ENCODE results near the gene C4orf33.
"Not testable (repeated sequence)": the region's sequence is repeated elsewhere in the genome, so short reads cannot be mapped to it uniquely, and the experiment has no call there.

C4orf33 gene

DNA sequence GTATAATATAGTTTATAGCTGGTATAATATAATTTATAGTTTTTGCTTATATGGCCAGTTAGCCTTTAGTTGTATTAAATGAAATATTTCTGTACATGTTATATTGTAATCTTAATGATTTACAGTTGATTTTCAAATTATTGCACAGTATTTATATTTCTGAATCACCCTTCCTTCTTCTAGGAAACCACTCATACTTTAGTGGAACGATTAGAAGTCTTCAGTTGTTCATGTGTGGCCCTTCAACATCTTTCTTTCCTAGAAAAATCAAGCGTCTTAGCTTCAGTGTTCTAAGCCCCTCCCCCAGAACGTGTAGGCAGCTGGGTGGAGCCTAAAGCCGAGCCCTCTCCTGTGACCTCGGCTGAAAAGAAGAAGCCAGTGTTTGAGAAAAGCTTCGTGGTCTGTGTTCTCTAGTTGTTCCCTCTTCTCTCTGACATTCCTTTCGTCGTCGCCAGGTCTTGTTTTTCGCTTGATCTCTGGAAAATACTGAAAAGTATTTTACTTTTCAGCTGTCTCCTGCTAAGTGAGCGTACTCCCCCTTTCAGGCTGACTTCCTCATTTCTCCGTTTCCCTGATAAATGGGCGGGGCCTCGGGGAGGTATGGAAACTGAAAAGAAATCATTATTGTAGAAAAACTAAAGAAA, at the start of gene C4orf33:
Gene C4orf33, plus strand, starts transcription at position 342 of the 644 bp plus-strand sequence. CDS start 6,459 bp downstream, outside the sequence.
- DNase-seq, result peak; percentile 76

GRCh38 chr4:129059028-129059427, 36.9 kb upstream of the C4orf33 start:
- DNase-seq, result no peak

DNA sequence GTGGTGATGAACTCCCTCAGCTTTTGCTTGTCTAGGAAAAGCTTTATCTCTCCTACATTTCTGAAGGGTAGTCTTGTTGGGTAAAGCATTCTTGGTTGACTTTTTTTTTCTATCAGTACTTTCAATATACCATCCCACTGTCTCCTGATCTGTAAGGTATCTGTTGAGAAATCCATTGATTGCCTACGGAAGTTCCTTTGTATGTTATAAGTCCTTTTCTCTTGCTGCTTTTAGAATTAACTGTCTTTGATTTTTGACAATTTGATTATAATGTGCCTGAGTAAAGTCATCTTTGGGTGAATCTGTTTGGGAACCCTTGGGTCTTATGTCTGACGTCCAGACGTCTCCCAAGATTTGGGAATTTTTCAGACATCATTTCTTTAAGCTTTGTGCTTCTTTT, 33.4 kb upstream of the C4orf33 start:
- DNase-seq, result no peak

- DNase-seq, result no peak
Observed at GRCh38 chr4:129063640-129064039, 32.3 kb upstream of the C4orf33 start.

GRCh38 chr4:129064717-129065116, 31.2 kb upstream of the C4orf33 start:
- no peak for DNase-seq

GRCh38 chr4:129069537-129069936, 26.4 kb upstream of the C4orf33 start:
- not testable (repeated sequence) for DNase-seq

GRCh38 chr4:129077326-129077725, 18.6 kb upstream of the C4orf33 start:
- DNase-seq, result no peak

DNA sequence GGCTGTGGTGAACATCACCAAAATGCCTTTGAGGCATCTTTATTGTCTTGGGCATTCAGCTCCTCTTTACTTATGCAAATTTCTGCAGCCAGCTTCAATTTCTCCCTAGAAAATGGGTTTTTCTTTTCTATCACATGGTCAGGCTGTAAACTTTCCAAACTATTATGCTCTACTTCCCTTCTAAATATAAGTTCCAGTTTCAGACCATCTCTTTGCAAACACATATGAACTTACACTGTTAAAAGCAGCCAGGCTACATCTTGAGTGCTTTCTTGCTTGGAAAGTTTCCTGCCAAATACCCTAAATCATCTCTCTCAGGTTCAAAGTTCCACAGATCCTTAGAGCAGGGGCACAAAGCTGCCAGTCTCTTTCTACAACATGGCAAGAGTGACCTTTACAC, 15.8 kb upstream of the C4orf33 start:
- no peak for DNase-seq

GRCh38 chr4:129082302-129082701, 13.7 kb upstream of the C4orf33 start:
- no peak for DNase-seq

DNA sequence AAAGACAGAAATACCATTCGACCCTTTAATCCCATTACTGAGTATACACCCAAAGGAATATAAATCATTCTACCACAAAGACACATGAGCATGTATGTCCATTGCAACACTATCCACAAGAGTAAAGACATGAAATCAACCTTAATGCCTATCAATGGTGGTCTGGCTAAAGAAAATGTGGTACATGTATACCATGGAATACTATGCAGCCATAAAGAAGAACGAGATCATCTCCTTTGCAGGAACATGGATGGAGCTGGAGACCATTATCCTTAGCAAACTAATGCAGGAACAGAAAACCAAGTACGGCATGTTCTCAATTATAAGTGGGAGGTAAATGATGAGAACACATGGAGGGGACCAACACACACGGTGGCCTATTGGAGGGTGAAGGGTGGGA, 10.5 kb upstream of the C4orf33 start:
- no peak for DNase-seq

DNA sequence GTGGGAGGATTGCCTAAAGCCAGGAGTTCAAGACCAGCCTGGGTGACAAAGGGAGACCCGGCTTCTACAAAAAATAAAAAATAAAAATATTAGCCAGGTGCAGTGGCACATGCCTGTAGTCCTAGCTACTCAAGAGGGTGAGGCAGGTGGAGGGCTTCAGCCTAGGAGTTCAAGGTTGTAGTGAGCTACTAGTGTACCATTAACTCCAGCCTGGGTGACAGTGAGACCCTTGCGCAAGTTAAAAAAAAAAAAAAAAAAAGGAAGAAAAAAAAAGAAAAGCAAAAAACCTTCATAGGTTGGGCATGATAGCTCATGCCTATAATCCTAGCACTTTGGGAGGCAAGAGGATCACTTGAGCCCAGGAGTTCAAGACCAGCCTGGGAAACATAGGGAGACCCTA, 8.4 kb upstream of the C4orf33 start:
- DNase-seq, result no peak

- no peak for DNase-seq
Observed at GRCh38 chr4:129092631-129093190, 3.2 kb upstream of the C4orf33 start.

GRCh38 chr4:129093191-129093920, 2.6 kb upstream of the C4orf33 start, which contains the start of gene SCLT1:
TSS of gene SCLT1 (minus strand) at chr4:129093539. CDS start at chr4:129093103, 436 bp downstream.
- DNase-seq, result peak; percentile 96

DNA sequence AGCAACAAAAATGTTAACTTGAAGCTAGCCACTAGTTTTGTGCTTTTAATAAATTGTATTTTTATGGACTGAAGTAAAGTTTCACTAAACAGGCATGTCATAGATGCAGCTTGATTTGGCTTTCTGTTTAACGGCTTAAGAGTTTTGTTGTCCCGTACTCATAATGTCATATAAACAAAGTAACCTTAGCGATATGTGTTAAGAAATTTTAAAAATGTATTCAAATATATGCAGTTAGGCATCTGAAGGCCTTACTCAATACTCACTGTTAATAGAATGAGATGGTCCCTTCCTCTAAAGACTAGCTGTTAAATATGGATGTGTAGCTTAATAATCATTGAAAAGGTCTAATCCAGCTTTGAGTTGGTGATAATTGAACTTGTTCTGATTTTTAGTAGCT, 1.6 kb upstream of the C4orf33 start:
- DNase-seq, result no peak

DNA sequence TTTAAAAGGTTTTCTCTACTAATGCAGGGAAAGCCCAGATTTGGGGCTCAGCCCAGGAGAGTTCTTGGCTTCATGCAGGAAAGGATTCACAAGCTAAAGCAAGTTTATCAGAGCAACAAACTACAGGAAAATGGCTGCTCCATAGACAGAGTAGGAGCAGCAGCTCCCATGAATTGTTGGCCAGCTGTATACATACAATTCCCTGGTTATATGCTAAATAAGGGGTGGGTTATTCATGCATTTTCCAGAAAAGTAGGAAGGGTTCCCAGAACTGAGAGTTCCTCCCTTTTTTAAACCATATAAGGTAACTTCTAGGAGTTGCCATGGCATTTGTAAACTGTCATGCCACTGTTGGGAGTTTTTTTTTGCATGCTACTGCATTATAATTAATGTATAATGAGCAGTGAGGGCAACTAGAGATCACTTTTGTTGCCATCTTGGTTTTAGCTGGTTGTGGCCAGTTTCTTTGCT, 2.6 kb downstream of the C4orf33 start:
- DNase-seq, result no peak

DNA sequence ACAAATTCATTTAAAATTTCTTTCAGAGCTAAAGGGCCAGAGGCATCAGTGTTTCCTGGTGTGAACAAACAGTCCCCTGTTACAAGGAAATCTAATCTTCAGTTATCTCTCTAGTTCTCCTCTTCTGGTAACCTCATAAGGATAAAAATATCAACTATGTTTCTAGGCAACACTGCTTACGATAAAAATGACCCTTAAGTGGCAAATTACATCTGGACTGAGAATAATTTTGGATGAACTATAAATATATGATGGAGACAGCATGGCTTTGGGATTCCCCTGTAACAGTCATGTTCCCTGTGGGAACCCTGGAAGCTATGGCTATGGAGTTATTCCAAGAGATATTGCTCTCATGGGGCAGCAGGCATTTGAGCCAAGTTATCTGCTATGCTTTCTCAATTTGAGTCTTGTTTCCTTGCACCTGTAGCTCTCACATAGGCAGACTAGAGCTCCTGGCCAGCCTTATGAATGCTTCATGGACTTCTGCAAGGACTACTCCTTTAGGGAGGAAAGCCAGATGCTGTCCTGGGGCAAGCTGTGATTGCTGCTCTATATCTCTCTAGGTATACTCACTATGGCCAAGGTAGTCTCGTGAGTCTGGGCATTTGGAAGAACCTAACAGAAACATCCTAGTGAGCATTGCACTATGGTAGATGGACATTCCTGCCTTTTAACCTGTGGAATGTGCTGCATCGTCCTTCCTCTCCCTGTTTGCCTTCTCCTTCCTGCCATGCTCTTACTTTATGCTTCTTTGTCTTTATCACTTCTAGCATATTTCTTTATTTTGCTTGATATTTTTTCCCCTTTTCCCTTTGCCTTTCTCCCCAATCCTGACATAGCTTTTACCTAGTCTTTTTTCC, 14.2 kb downstream of the C4orf33 start:
- no peak for DNase-seq

- DNase-seq, result no peak
Observed at GRCh38 chr4:129110931-129111330, 15.0 kb downstream of the C4orf33 start.

DNA sequence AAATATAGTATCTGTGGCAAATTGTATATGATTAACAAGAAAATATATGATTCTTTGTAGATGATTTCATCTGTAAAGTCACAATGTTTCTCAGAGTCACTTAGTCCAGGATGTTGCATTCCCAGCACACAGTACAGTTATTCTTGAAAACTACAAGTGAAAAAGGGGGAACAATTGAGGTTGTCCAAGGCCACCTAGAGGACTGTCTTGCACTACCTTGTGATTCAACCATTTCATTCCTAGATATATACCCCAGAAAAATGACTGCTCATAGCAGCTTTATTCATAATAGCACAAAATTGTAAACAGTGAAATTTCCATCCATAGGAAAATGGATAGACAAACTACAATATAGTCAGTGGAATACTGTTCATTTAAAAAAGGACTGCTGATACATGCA, 16.0 kb downstream of the C4orf33 start:
- no peak for DNase-seq

DNA sequence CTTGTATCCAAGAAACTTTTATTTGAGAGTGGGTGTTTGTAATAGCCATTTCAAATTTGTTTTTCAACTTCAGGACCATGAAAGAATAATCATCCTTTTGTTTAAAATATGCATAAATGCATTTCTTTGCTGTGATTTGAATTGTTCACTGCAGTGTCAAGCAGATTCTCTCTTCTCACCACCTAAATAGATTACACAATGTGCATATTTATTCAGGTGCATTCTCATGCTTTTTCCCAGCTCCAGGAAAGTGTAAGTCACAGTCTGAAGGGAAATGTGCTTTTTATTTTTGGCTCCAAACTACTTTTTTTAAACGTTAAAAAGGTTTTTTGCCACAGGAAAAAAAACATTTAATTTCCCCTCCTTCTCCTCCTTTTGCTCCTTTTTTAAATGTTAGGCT, 17.5 kb downstream of the C4orf33 start:
- no peak for DNase-seq

- DNase-seq, result no peak
Observed at GRCh38 chr4:129113919-129114318, 18.0 kb downstream of the C4orf33 start.

GRCh38 chr4:129117705-129118104, 21.8 kb downstream of the C4orf33 start:
- no peak for DNase-seq

- DNase-seq, result not testable (repeated sequence)
Observed at GRCh38 chr4:129126614-129127013, 30.7 kb downstream of the C4orf33 start.

GRCh38 chr4:129129143-129129542, 33.2 kb downstream of the C4orf33 start:
- DNase-seq, result no peak
